ENCODE results near the gene ZNF787. TPM values are rescaled to one million over a fixed set of nuclear protein-coding genes. Genes with fewer than 3 reads are reported as not detected.

The ZNF787 gene
- total RNA-seq, 2 donors from 2014 or later, result 32.2 to 32.5 TPM

GRCh38 chr19:56089344-56089743 is 31.8 kb downstream of the ZNF787 start:
- ATAC-seq, result no peak
- H3K27ac Mint-ChIP-seq, result no peak overlapping the region
- peaks cover 0 to 20% of the 10 kb centered on the region in 2 donors for H3K36me3 Mint-ChIP-seq
- H3K9me3 Mint-ChIP-seq, result peaks cover 0 to 7% of the 10 kb centered on the region in 2 donors
- no peak for DNase-seq (ENCODE audit: low spot score in 2 of 2)

- H3K27ac Mint-ChIP-seq, result no peak overlapping the region
- DNase-seq (ENCODE audit: low spot score in 2 of 2) (no peak), ATAC-seq (no peak)
- H3K9me3 Mint-ChIP-seq, result peaks cover 0 to 7% of the 10 kb centered on the region in 2 donors
- H3K36me3 Mint-ChIP-seq, result peaks cover 0 to 13% of the 10 kb centered on the region in 2 donors
These were observed 32.4 kb downstream of the ZNF787 start for GRCh38 chr19:56088497-56089215.

DNA sequence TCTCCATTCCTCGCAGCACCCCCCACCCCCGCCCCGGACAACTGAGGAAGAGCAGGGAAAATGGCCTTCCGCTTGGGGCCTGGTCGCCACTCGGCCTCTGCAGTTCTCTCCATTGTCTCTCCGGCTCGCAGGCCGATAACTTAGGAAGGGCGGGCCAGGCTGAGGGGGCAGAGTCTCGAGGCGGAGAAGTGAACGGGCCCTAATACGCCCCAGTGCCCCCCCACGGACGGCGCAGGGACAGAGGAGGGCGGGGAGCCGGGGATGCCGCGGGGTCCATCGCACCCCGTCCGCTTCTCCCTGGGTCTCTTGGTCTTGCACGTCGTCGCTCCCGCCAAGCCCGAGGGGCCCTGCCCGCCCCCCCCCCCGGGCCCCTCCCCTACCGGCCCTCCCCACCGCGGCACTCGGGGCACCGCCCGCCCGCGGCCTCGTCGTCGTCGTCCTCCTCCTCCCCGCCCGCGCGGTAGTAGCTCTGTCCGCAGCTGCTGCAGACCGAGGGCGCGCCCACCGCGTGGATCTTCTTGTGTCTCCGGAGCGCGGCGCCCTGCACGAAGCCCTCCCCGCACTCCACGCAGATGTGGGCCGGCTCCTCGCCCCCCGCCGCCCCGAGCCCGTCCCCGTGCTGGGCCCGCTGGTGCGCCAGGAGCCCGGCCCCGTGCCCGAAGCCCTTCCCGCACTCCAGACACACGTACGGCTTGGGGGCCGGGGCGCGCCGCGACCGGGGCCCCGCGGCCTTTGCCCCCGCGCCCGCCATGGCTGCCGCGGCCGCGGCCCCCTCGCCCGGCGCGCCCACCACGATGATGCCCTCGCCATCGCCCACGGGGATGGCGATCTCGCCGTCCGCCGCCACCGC is 33.2 kb downstream of the ZNF787 start:
- H3K9me3 Mint-ChIP-seq, result peaks cover 0 to 3% of the 10 kb centered on the region in 2 donors
- H3K27ac Mint-ChIP-seq, result no peak overlapping the region
- DNase-seq (ENCODE audit: low spot score in 2 of 2) (no peak), ATAC-seq (no peak)
- H3K36me3 Mint-ChIP-seq, result peaks cover 0 to 5% of the 10 kb centered on the region in 2 donors

DNA sequence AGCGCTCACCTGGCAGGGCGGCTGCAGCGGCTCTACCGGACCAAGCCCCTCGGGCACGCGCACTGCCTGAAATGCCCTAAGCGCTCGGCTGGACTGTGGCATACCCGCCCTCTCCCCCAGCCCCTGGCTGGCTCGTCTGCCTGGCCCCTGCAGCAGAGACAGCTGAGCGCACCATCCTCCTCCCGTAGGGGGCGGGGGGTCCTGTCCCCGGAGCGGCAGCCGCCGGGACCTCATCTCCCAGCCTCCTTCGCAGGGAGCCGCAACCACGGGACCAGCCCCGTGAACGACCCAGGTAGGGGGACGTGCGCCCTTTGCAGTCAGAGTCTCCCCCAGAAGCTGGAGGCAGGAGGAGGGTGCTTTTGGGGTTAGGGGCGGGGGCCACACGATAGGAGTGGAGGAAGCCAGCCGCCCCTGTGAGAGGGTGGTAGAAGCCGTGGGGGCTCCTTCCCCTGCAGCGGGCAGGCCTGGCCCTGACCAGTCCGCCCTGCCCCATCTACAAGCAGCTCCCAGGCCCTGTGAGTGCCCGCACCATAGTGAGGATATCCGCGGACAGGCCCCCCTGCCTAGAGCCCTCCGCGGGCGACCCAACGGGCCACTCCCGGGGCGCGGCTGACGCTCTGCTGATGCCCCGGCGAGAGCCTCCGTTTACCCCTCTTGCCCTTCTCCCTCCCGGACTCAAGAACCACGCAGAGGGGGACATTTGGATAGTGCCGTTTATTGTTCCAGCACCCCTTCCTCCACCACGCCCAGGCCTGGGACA is 34.2 kb downstream of the ZNF787 start:
- H3K27ac Mint-ChIP-seq, result no peak overlapping the region
- no peaks in the 10 kb centered on the region for H3K36me3 Mint-ChIP-seq
- no peak for DNase-seq (ENCODE audit: low spot score in 2 of 2)
- no peaks in the 10 kb centered on the region for H3K9me3 Mint-ChIP-seq
- no peak for ATAC-seq

DNA sequence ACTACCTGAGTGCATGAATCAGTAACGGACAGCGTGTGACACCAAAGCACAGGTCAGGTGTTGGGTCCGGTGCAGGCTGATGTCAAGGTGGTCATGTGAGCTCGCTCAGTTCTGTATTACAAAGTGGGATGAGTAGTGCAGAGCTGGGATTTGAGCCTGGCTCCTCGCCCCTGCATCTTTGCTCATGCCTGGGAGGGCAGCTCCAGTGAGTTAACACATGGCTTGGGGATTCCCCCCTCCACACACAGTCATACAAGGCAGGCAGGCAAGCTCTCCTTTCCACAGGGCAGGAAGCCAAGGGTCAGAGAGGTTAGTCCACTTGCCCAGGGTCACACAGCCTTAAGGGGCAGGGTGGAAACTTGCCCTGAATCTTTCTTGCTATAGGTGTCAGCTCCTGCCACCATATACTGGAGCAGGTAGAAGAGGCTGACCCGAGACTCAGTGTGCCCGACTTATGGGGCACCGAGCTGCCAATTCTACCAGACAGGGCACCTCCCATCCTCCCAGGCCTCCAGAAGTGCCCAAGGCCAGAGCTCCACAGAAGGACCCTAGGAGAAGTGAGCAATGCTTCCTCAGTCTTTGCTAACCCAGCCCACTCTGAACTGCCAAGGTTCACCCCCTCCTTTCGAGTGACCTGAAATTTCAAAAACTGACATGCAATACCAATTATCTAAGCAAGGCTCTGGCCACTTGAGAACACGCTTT is 35.4 kb downstream of the ZNF787 start:
- no peaks in the 10 kb centered on the region for H3K9me3 Mint-ChIP-seq
- no peak overlapping the region for H3K27ac Mint-ChIP-seq
- no peaks in the 10 kb centered on the region for H3K36me3 Mint-ChIP-seq
- ATAC-seq (peak in 1 of 2 donors; percentile 71), DNase-seq (ENCODE audit: low spot score in 2 of 2) (no peak)

DNA sequence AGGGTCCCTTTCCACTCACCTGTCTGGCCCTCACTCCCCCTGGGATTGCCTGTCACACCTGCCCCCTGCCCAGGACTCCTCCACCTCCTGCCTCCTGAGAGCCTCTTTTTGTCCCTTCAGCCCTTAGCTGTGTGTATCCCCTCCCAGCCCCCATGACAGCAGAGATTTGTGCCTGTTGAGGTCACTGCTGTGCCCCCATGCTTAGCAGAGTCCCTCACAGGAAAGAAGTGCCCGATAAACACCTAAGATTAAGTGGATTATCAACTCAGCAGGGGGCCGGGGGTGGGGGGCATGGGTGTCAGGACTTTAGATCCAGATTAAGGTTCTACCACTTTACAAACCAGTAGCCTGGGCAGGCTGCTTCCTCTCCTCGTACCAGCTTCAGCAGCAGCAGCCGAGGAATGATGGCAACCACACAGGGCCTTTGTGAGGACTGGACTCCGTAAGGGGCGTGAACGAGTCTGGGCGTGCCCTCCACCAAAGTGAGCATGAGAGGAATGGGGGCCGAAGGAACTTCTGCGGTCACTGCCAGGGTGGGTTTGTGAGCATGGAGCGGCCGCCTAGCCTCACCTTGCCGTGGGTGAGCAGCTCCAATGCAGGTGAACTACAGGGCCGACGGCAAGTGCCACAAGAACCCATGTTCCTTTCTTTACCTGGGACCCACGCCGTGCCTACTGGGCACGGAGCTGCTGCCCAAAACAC is 36.1 kb downstream of the ZNF787 start:
- no peaks in the 10 kb centered on the region for H3K36me3 Mint-ChIP-seq
- no peaks in the 10 kb centered on the region for H3K9me3 Mint-ChIP-seq

DNA sequence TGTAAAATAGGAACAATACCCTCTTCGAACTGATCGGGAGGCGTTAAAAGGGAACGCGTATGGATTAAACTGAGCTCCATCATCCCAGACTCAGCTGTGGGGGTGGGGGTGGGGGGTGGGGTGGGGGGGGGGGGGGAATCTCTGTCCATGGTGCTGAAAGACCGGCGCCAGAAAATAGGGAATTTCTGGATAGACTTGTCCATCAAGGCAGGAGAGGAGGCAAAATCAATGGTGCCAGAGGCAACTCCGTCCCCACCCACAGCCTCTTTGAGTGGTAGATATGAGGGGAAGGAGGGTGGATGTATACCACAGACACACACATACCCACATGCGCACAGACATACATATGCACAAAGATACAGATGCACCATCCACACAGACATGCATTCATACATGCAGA is 37.4 kb downstream of the ZNF787 start:
- H3K27ac Mint-ChIP-seq, result no peak overlapping the region
- ATAC-seq (no peak), DNase-seq (ENCODE audit: low spot score in 2 of 2) (no peak)
- H3K9me3 Mint-ChIP-seq, result no peaks in the 10 kb centered on the region
- H3K36me3 Mint-ChIP-seq, result no peaks in the 10 kb centered on the region

More for the DNA sequence above, 36.1 kb downstream of the ZNF787 start:
- H3K27ac Mint-ChIP-seq, result no peak overlapping the region
- no peak for ATAC-seq
- DNase-seq (ENCODE audit: low spot score in 2 of 2), result no peak

GRCh38 chr19:56080669-56081401 is 40.3 kb downstream of the ZNF787 start:
- no peaks in the 10 kb centered on the region for H3K9me3 Mint-ChIP-seq
- peak; percentile 78 to 85 for ATAC-seq
- H3K36me3 Mint-ChIP-seq, result no peaks in the 10 kb centered on the region
- peak overlapping the region; percentile 68 to 87 for H3K27ac Mint-ChIP-seq
- peak; percentile 77 to 83 for DNase-seq (ENCODE audit: low spot score in 2 of 2)

DNA sequence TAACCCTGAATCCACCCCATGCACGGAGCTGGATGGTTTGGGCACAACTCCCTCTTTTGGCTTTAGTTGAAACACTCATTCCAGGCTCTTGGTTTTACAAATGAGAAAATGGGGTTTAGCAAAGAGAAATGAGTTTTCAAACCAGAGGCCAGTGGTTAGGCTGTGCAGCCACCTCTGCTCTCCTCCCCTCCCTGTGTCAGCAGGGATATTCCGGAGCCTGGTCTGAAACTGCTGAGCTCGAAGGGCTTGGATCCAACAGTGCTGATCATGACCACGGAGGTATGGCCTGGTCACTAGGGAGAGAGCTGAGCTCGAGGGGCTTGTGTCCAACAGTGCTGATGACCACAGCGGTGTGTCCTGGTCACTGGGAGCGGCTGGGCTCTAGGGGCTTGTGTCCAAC is 41.5 kb downstream of the ZNF787 start:
- no peak overlapping the region for H3K27ac Mint-ChIP-seq
- no peaks in the 10 kb centered on the region for H3K36me3 Mint-ChIP-seq
- H3K9me3 Mint-ChIP-seq, result no peaks in the 10 kb centered on the region
- DNase-seq (ENCODE audit: low spot score in 2 of 2) (no peak), ATAC-seq (peak in 1 of 2 donors; percentile 9)

- Mint-ChIP-seq H3K27ac (no peak overlapping the region), H3K36me3 (no peaks in the 10 kb centered on the region), H3K9me3 (no peaks in the 10 kb centered on the region)
- ATAC-seq (no peak), DNase-seq (ENCODE audit: low spot score in 2 of 2) (peak in 1 of 2 donors; percentile 60)
These were observed 44.6 kb downstream of the ZNF787 start for GRCh38 chr19:56076498-56076897.

GRCh38 chr19:56071151-56071550 is 49.9 kb downstream of the ZNF787 start:
- Mint-ChIP-seq H3K9me3 (no peaks in the 10 kb centered on the region), H3K27ac (no peak overlapping the region), H3K36me3 (no peaks in the 10 kb centered on the region)
- ATAC-seq (no peak), DNase-seq (ENCODE audit: low spot score in 2 of 2) (no peak)

DNA sequence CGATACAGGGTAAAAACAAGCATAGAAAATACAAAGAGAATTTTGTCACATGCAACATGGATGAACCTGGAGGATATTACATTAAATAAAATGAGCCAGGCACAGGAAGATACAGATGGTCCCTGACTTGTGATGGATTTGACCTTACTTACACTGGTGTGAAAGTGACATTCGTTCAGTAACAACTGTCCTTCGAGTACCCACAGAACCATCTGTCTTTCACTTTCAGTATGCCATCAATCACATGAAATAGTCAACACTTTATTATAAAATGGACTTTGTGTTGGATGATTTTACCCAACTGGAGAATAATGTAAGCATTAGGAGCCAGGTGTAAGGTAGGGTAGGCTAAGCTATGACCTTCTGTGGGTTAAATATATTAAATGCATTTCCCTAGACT is 51.5 kb downstream of the ZNF787 start:
- no peak overlapping the region for H3K27ac Mint-ChIP-seq
- no peaks in the 10 kb centered on the region for H3K9me3 Mint-ChIP-seq
- H3K36me3 Mint-ChIP-seq, result no peaks in the 10 kb centered on the region
- ATAC-seq (no peak), DNase-seq (ENCODE audit: low spot score in 2 of 2) (no peak)

DNA sequence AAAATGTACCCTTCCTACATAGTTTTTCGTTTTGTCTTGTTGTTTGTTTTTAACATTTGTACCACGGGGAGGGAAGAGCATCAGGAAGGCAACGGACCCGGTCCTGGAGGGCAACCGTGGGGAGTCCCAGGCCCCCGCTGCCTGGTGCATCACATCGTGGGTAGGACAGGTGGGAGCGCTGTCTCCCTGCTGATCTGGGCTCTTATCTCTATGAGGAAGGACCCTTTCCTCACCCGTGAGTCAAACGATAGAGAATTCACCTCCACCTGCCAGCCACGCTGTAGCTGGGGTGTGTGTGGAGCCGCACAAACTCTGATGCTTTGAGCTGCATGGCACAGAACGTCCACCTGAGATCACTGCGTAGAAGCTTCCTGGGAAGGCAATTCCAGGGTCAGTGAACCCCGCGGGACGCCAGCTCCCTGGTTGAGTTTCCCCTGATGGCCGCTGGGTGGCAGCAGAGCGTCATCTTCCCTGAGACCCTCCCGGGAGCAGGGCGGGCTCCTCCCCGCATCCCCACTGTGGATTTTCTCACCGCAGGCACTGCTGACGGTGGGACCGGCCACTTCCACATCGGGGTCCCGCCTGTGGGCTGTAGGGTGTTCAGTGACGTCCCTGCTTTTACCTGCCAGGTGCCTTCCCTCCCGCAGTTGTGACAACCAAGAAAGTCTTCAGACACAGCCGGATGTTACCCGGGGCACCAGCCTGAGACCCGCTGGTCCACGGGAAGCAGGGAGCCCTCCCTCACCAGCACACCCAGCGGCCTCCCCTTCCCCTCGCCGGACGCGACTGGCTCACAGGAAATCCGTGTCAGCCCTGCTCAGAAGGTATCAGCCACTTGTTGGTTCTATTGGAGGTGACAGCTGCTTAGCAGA is 54.7 kb downstream of the ZNF787 start:
- Mint-ChIP-seq H3K27ac (no peak overlapping the region), H3K9me3 (no peaks in the 10 kb centered on the region), H3K36me3 (no peaks in the 10 kb centered on the region)
- DNase-seq (ENCODE audit: low spot score in 2 of 2) (peak in 1 of 2 donors; percentile 67), ATAC-seq (peak; percentile 69 to 81)

DNA sequence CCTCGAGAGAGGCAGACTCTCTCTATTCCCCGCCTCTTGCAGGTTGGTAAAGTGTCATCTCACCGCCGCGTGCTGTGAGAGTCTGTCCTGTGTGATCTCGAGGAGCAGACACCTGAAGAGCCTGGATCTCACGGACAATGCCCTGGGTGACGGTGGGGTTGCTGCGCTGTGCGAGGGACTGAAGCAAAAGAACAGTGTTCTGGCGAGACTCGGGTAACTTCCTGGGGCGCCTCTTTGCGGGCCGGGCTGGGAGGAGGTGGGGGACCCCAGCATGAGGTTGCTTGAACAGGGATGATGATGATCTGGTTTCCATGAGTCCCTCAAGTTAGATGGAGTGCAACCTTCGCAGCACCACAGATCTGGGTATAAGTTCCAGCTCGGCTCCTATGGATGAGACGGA is 67.5 kb downstream of the ZNF787 start:
- peaks cover 5 to 9% of the 10 kb centered on the region in 2 donors for H3K9me3 Mint-ChIP-seq
- peaks cover 0 to 7% of the 10 kb centered on the region in 2 donors for H3K36me3 Mint-ChIP-seq
- ATAC-seq, result no peak
- no peak for DNase-seq (ENCODE audit: low spot score in 2 of 2)
- no peak overlapping the region for H3K27ac Mint-ChIP-seq
